GM18508 (cell line): ENCODE measurements around the gene RIC3.

ENCODE experiments used
- ATAC-seq: cut with Tn5 transposase; IDR thresholded peaks from one replicate; pipeline ENCODE4 v1.9.1; 2021; ENCODE audit warnings: moderate number of reproducible peaks; ENCODE audit not compliant: insufficient read depth, unreplicated experiment

RIC3 gene

GRCh38 chr11:8056810-8057463 lies 111.9 kb downstream of the RIC3 start:
- no peak for ATAC-seq
